HepG2 (cell line): ENCODE measurements around the gene DISP2. TPM values are rescaled to one million over a fixed set of nuclear protein-coding genes. Genes with fewer than 3 reads are reported as not detected.

Source experiments
- ATF1 ChIP-seq: IDR thresholded peaks from 2 replicates; pipeline ENCODE4 v1.6.1; 2016; ENCODE audit warnings: mild to moderate bottlenecking, control low read depth
- CENPX ChIP-seq: sonication (generic); formaldehyde crosslinking; IDR thresholded peaks from 2 replicates; pipeline ENCODE4 v1.9.0; 2021; ENCODE audit warnings: mild to moderate bottlenecking, missing genetic modification reagents, moderate library complexity
- CHD2 ChIP-seq: IDR thresholded peaks from 2 replicates; pipeline ENCODE4 v1.6.1; 2011; ENCODE audit warnings: low read depth, low read length, improper control_type of control experiment
- EEA1 ChIP-seq: sonication (generic); formaldehyde crosslinking; IDR thresholded peaks from 2 replicates; pipeline ENCODE4 v1.5.1; 2020; ENCODE audit warnings: mild to moderate bottlenecking, missing genetic modification reagents, borderline replicate concordance
- ELF4 ChIP-seq: sonication (generic); formaldehyde crosslinking; IDR thresholded peaks from 2 replicates; pipeline ENCODE4 v1.5.0; 2020; ENCODE audit warnings: missing genetic modification reagents, mild to moderate bottlenecking, moderate library complexity, borderline replicate concordance
- ESRRA ChIP-seq: sonication (generic); formaldehyde crosslinking; IDR thresholded peaks from 2 replicates; pipeline ENCODE4 v1.5.1; 2020; ENCODE audit warnings: mild to moderate bottlenecking, low read depth, missing genetic modification reagents
- FOSL2 ChIP-seq: sonication (generic); formaldehyde crosslinking; IDR thresholded peaks from 2 replicates; pipeline ENCODE4 v1.4.0; 2020; ENCODE audit warnings: missing genetic modification reagents
- HIC2 ChIP-seq: sonication (generic); formaldehyde crosslinking; IDR thresholded peaks from 2 replicates; pipeline ENCODE4 v1.9.0; 2022; ENCODE audit warnings: low read depth, missing genetic modification reagents
- MAFK ChIP-seq, 2 experiments: IDR thresholded peaks in 1 of 2; conservative IDR thresholded peaks in 1 of 2; 2 replicates each; pipeline ENCODE4 v1.6.1; 2011; ENCODE audit warnings: improper control_type of control experiment in 2 of 2, low read length in 2 of 2
- MYC ChIP-seq: sonication (generic); formaldehyde crosslinking; IDR thresholded peaks from 2 replicates; pipeline ENCODE4 v1.9.0; 2021; ENCODE audit warnings: missing genetic modification reagents, borderline replicate concordance
- PREB ChIP-seq: sonication (generic); formaldehyde crosslinking; IDR thresholded peaks from 2 replicates; pipeline ENCODE4 v1.4.0; 2020; ENCODE audit warnings: missing genetic modification reagents
- RAD51 ChIP-seq: fragments of 450-650 bp; IDR thresholded peaks from 2 replicates; pipeline ENCODE4 v1.6.1; 2016; ENCODE audit warnings: borderline replicate concordance
- RFX1 ChIP-seq: fragments of 450-650 bp; IDR thresholded peaks from 2 replicates; pipeline ENCODE4 v1.6.1; 2017
- SIX1 ChIP-seq: sonication (generic); formaldehyde crosslinking; IDR thresholded peaks from 2 replicates; pipeline ENCODE4 v1.4.0; 2020; ENCODE audit warnings: missing genetic modification reagents, borderline replicate concordance
- SNAI1 ChIP-seq: sonication (generic); formaldehyde crosslinking; IDR thresholded peaks from 2 replicates; pipeline ENCODE4 v1.5.0; 2020; ENCODE audit warnings: mild to moderate bottlenecking, missing genetic modification reagents, borderline replicate concordance
- TARDBP ChIP-seq: sonication (generic); formaldehyde crosslinking; IDR thresholded peaks from 2 replicates; pipeline ENCODE4 v1.8.0; 2022; ENCODE audit warnings: mild to moderate bottlenecking, missing genetic modification reagents
- YEATS2 ChIP-seq: sonication (generic); formaldehyde crosslinking; IDR thresholded peaks from 2 replicates; pipeline ENCODE4 v1.4.0; 2020; ENCODE audit warnings: missing genetic modification reagents, borderline replicate concordance
- ZFP82 ChIP-seq: sonication (generic); formaldehyde crosslinking; IDR thresholded peaks from 2 replicates; pipeline ENCODE4 v1.5.1; 2020; ENCODE audit warnings: mild to moderate bottlenecking, missing genetic modification reagents, borderline replicate concordance
- ZNF292 ChIP-seq: sonication (generic); formaldehyde crosslinking; IDR thresholded peaks from 2 replicates; pipeline ENCODE4 v1.8.1; 2022; ENCODE audit warnings: mild to moderate bottlenecking, low read depth, missing genetic modification reagents, borderline replicate concordance
- ZNF367 ChIP-seq: sonication (generic); formaldehyde crosslinking; IDR thresholded peaks from 2 replicates; pipeline ENCODE4 v1.4.0; 2020; ENCODE audit warnings: missing genetic modification reagents, borderline replicate concordance
- ZNF44 ChIP-seq: sonication (generic); formaldehyde crosslinking; IDR thresholded peaks from 2 replicates; pipeline ENCODE4 v1.5.1; 2020; ENCODE audit warnings: mild to moderate bottlenecking, missing genetic modification reagents
- ZNF549 ChIP-seq: sonication (generic); formaldehyde crosslinking; IDR thresholded peaks from 2 replicates; pipeline ENCODE4 v1.5.0; 2020; ENCODE audit warnings: missing genetic modification reagents
- ZNF629 ChIP-seq: sonication (generic); formaldehyde crosslinking; conservative IDR thresholded peaks from 2 replicates; pipeline ENCODE4 v1.5.0; 2020; ENCODE audit warnings: missing genetic modification reagents
- ZNF660 ChIP-seq: sonication (generic); formaldehyde crosslinking; IDR thresholded peaks from 2 replicates; pipeline ENCODE4 v1.5.1; 2020; ENCODE audit warnings: mild to moderate bottlenecking, low read depth, missing genetic modification reagents, borderline replicate concordance
- ZNF800 ChIP-seq: sonication (generic); formaldehyde crosslinking; IDR thresholded peaks from 2 replicates; pipeline ENCODE4 v1.4.0; 2020; ENCODE audit warnings: missing genetic modification reagents
- polyA plus RNA-seq, 8 experiments: library from polyadenylated mRNA; depleted of rRNA in 3 of 8; stranded (reverse) in 7 of 8; unstranded in 1 of 8; fragments of >200 nt; fragmentation: Illumina TruSeq in 4 of 8; extraction: Trizol in 4 of 8; gene quantifications; 2 replicates each; pipeline versions ENCODE4 v1.2.1 to v1.2.3, GENCODE V29; 2011 to 2016; ENCODE audit warnings: low read depth in 4 of 8, missing spikeins in 1 of 8, mixed read lengths in 1 of 8; ENCODE audit not compliant: insufficient read depth in 1 of 8
- total RNA-seq, 5 experiments: library from RNA; depleted of rRNA; stranded (reverse); fragments of >200 nt; fragmentation: Illumina TruSeq; extraction: Trizol; gene quantifications; 2 replicates each; pipeline ENCODE4 v1.2.3, GENCODE V29; 2016; ENCODE audit warnings: low read depth in 1 of 5

DISP2 gene
- total and polyA plus RNA-seq, 2 of the 13 experiments (the other 11 are each of a cell fraction or from before 2014, with no cell fraction given) = 0.09 to 0.32 TPM

GRCh38 chr15:40367686-40368611, 9.9 kb downstream of the DISP2 start (continued):
- TF ChIP-seq TARDBP (CRISPR knock-in tag) (no peak), ESRRA (CRISPR knock-in tag) (peak; percentile 67; the same call in 1 of the 2 replicates), FOSL2 (CRISPR knock-in tag) (peak; percentile 44), ZFP82 (CRISPR knock-in tag) (no peak), ZNF800 (peak; percentile 91), YEATS2 (peak; percentile 78; the same call in 1 of the 2 replicates), ZNF549 (peak; percentile 61; the same call in 1 of the 2 replicates), ATF1 (CRISPR knock-in tag) (no peak), CENPX (CRISPR knock-in tag) (no peak), RAD51 (no peak), ZNF367 (CRISPR knock-in tag) (peak; percentile 94), ZNF44 (CRISPR knock-in tag) (0 out of 2 replicates have a peak, but pooled peaks have one; percentile 78), SIX1 (CRISPR knock-in tag) (no peak), ZNF660 (CRISPR knock-in tag) (no peak), MAFK (conservative IDR thresholded peaks at IDR 0.05 in 1 of 2, IDR thresholded peaks at IDR 0.05 in 1 of 2; ENCODE audit: low read length in 2 of 2) (no peak), RFX1 (no peak), CHD2 (no peak), PREB (0 out of 2 replicates have a peak, but pooled peaks have one; percentile 66), EEA1 (peak; percentile 91), ZNF629 (CRISPR knock-in tag) (peak; percentile 51; the same call in 1 of the 2 replicates), HIC2 (CRISPR knock-in tag) (peak; percentile 89), ZNF292 (CRISPR knock-in tag) (no peak), ELF4 (CRISPR knock-in tag) (no peak), SNAI1 (CRISPR knock-in tag) (no peak), MYC (CRISPR knock-in tag) (peak; percentile 88)
